Central memory CD4-positive, alpha-beta T cell (primary cell): ENCODE measurements around the gene GZF1.

Experiments used
- DNase-seq: peaks from one replicate; pipeline ENCODE4 v3.0.0; 2022
- total RNA-seq, 3 experiments: gene quantifications; one replicate each; lab custom pipeline; 2026; lab: John Stamatoyannopoulos, UW

GZF1 gene
- 30.2 to 43.0 (median 32.4) reads per million in 3 experiments for total RNA-seq

DNA sequence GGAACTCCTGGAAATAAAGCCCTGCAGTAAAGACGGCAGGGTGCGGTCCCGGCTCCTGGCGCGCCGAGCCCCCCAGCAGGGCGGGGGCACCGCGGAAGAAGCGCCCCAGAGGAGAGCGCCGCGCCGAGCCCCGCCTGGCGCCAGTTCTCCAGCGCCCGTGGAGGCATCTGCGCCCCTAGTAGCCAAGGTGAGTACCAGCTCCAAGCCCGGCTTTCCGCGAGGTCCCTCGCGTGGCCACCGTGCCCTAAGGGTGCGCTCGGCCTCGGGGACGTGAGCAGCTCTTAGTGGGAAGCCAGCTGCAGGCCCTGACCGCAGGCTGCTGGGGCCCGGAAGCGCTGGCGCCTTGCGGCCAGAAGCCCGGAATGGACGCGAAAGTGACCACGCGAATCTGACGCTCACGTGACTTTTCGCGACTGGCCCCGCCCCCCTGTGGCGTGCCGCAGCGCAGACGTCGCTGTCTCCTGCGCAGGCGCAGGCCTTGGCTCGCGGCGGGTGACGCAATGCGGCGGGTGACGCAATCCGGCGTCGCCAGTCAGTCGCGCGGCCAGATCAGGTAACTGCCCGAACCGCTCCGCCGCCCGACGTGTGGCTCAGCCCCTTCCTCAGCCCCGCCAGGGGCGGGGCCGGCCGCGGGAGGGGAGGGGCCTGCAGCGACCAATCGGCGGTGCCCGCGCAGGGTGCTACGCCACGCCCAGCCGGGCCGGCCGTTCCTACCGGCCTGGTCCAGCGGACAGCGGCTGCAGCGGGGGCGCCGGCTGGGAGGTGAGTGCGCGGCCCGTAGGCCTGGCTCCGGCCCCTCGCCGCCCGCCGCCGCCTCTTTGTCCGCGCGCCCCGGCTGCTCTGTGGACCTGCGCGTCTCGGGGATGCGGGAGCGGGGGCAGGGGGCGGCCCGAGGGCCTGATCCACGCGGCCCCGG, at the start of gene GZF1:
Gene GZF1 (plus strand): TSS at position 707 of the 916 bp plus-strand sequence. CDS start 2,202 bp downstream, outside the sequence.
- DNase-seq = peak; percentile 98

- DNase-seq = no peak
Observed at GRCh38 chr20:23313271-23313670, 48.7 kb upstream of the GZF1 start.

GRCh38 chr20:23314699-23315098, 47.3 kb upstream of the GZF1 start:
- DNase-seq = no peak

- no peak for DNase-seq
Observed at GRCh38 chr20:23315099-23315498, 46.9 kb upstream of the GZF1 start.

DNA sequence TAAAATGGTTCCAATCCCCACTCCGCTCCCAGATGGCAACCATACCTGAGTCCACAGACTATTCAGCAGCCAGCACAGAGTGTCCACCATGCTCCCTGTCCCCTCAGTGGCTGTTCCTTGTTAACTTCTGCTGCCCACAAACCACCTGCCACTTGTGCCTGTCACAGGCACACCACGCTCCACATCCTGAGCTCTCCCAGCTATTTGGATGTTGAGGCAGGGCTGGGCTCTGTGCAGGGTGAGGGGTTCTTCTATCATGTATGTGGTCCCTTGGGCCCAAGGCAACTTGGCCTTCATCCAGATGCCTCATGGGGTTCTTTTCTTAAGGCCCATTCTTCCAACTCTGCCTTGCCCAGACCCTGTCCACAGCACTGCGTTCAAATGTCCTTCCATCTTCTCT, 45.4 kb upstream of the GZF1 start:
- DNase-seq = no peak

- DNase-seq = no peak
Observed at GRCh38 chr20:23317081-23317480, 44.9 kb upstream of the GZF1 start.

DNA sequence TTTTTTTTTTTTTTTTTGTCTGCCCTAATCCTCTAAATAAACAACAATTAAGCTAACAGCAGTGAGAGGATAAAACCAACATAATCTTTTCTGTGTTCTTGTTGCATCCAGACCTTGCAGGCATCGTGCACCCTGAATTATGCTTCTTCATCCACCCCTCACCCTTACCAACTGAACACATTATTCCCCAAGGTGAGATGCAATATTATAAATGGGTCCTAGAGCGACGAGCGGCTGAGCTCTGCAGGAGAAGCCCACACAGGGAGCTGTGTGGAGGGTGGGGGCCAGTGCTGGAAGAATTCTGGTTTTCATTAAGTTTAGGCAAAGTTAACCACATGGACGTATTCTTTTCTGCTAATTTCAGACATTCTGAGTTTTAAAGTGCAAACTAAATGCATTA, 43.6 kb upstream of the GZF1 start:
- DNase-seq = no peak

DNA sequence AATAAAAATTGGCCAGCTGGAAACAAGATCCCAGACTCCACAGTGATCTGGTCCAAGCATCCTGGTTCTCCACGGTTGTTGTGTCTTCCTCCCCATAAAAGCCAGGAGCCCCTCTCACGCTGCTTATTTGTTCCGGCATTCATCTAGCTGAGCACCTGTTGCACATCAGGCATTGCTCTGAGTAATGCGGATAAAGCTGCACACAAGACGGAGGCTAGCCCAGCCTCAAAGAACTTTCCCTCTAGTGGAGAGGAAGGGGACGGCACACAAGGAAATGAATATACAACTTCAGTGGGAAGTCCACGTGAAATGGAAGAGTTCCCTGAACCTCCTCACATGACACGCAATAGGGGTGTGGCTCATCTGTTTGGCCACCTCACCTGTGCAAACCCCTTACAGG, 41.7 kb upstream of the GZF1 start:
- DNase-seq = no peak

DNA sequence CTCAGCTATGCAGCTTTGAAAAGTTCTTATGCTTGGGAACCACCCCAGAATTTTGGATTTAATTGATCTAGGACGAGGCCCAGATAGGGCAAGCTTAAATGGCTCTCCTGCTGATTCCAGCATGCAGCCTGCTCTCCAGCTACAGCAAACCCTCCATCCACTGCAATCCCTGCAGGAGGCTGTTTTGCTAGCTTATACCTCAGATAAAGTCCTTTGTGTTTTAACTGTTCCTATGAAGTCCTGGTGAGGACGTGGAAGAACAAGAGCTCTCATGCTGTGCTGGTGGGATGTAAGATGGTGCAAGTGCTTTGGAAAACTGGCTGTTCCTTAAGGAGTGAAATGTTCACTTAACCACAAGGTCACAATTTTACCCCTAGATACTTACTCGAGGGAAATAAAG, 36.9 kb upstream of the GZF1 start:
- DNase-seq = no peak

- DNase-seq = no peak
Observed at GRCh38 chr20:23326774-23327173, 35.2 kb upstream of the GZF1 start.

- no peak for DNase-seq
Observed at GRCh38 chr20:23327617-23328333, 34.2 kb upstream of the GZF1 start.

- no peak for DNase-seq
Observed at GRCh38 chr20:23331450-23332350, 30.3 kb upstream of the GZF1 start.

- DNase-seq = no peak
Observed at GRCh38 chr20:23332467-23332866, 29.5 kb upstream of the GZF1 start.

DNA sequence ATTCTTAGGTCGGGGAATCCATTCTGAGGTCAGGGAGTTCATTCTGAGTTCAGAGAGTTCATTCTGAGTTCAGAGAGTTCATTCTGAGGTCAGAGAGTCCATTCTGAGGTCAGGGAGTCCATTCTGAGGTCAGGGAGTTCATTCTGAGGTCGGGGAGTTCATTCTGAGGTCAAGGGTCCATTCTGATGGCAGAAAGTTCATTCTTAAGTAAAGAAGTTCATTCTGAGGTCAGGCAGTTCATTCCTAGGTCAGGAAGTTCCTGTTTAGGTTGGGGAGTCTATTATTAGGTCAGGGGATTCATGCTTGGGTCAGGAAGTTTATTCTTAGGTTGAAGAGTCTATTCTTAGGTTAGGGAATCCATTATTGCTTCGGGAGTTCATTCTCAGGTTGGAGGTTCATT, 27.9 kb upstream of the GZF1 start:
- DNase-seq = no peak

DNA sequence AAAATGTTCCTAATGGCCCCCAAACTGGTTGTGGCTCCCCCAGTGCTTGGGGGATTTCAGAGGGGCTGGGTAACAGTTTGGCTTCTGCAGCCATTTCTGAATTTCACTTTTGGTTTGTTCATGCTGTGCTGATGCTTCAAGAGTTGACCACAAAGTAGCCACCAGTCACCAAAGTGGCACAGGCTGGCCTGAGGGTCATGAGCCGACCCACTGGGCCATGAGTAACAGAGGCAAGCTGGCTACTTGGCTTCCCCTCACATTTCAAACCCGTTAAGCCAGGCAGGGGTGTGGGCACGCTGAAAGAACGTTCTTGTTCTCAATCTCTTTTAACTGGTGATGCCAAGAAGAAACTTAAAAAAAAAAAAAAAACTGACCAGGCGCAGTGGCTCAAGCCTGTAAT, 26.5 kb upstream of the GZF1 start:
- no peak for DNase-seq

DNA sequence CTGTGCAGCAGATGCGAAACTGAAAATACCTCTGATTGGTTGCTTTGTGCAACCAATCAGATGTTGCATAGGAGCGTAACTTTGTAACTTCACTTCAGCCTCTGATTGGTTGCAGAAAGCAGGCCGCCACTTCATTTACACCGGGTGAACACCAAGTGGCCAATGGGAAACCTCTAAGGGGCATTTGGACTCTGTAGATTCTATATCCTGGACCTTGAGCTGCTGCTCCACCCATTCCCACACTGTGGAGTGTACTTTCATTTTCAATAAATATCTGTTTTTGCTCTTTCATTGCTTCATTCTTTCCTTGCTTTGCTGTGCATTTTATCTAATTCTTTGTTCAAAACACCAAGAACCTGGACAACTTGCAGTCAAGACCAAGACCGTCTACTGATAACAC, 25.5 kb upstream of the GZF1 start:
- DNase-seq = no peak

DNA sequence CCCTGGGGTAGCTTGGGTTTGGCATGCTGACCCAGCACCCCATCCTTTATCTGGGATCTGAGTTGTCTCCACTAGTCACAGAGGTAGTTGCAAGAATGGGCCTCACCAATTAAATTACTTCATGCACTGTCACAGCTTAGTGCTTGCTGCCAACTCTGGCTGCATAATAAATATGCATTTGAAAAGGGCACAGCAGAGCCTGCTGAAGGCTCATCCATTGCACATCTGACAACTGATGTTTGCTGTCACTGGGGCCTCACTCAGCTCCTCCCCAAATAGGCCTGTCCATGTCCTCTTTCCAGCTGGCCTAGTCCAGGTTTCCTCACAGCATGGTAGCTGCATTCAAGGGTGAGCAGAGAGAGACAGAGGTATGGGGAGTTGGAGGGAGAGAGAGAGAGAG, 24.7 kb upstream of the GZF1 start:
- DNase-seq = no peak

- DNase-seq = no peak
Observed at GRCh38 chr20:23339986-23340385, 22.0 kb upstream of the GZF1 start.

DNA sequence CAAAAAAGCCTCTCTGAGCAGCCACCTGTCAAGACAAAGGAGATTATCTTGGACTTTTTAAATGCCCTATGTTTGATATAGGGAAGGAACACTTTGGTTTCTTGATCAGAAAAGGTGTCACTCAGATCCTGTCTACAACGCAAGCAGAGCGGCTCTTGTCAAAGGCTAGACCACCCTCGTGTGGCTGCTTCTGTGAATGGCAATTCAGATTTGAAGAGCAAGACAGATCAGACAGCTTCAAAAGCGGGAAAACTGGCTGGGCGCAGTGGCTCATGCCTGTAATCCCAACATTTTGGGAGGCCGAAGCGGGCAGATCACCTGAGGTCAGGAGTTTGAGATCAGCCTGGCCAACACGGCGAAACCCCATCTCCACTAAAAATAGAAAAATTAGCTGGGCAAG, 21.5 kb upstream of the GZF1 start:
- DNase-seq = no peak

DNA sequence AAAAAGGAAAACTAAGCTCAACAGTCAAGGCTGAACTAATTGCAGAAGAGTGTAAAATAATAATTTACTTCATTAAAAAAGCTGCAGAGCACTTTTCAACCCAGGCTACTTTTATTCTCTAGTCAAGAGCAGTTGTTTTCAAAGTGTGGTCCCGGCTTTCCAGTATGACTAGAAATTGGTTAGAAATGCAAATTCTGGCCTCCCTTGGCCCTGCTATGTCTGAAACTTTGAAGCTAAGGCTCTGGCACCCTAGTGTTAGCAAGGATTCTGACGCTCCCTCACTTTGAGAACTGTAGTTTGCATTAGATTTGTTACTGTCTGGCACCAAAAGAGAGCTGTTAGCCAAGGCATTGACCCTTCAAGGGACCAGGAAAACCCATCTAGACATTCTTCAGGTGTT, 20.9 kb upstream of the GZF1 start:
- no peak for DNase-seq

DNA sequence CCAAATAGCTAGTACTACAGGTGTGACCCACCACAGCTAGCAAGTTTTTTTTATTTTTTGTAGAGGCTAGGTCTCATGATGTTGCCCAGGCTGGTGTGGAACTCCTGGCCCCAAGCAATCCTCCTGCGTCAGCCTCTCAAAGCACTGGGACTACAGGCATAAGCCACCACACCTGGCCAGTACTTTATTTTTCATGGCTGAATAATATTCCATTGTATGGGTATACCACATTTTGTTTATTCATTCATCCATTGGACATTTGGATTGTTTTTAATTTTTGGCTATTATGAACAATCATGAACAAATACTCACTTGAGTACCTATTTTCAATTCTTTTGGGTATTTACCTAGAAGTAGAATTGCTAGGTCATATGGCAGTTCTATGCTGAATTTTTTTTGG, 18.4 kb upstream of the GZF1 start:
- DNase-seq = no peak

GRCh38 chr20:23344336-23344735, 17.6 kb upstream of the GZF1 start:
- DNase-seq = no peak

DNA sequence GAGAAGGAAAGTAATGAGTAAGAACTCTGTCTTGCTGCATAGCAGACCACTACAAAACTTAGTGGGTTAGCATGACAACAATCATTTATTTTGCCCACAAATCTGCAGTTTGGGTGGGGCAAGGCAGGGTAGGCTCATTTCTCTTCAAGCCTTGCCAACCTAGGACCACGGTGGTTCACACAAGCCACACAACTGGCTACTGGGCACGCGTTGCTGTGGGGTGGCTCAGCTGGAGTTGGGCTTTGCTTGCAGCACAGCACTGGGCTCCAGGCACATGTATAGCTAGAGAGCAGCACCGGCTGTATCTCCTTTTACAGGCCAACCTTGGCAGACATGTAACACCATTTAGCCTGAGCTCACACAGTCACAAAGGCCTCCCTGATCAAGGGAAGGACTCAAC, 16.0 kb upstream of the GZF1 start:
- no peak for DNase-seq
